ENCODE results near the gene LRP6.

LRP6 gene

GRCh38 chr12:12158858-12159257 is 108.0 kb downstream of the LRP6 start:
- H2BK5ac ChIP-seq (ENCODE audit: low read length), result no peak overlapping the region
- H2BK15ac ChIP-seq (ENCODE audit: low read length), result no peak overlapping the region
- no peak overlapping the region for H3K4ac ChIP-seq (ENCODE audit: low read length)
- no peak overlapping the region for H4K91ac ChIP-seq (ENCODE audit: low read depth, low read length, poor library complexity)
- H3K9ac ChIP-seq (ENCODE audit: low read depth, low read length, poor library complexity), result no peak overlapping the region
- no peaks in the 10 kb centered on the region for H3K27me3 ChIP-seq (ENCODE audit: control insufficient read depth in 3 of 3, insufficient read depth in 3 of 3, low read depth in 1 of 3, low read length in 3 of 3)
- no peaks in the 10 kb centered on the region for H3K79me1 ChIP-seq (ENCODE audit: low read depth, low read length)
- H3K4me2 ChIP-seq (ENCODE audit: insufficient read depth, low read length, poor library complexity, severe bottlenecking), result no peak overlapping the region
- no peak overlapping the region for H2BK120ac ChIP-seq (ENCODE audit: low read depth, low read length)
- H3K4me1 ChIP-seq (ENCODE audit: control insufficient read depth in 2 of 2, insufficient read depth in 1 of 2, low read depth in 1 of 2, low read length in 2 of 2), result no peaks in the 10 kb centered on the region
- no peak overlapping the region for H3K14ac ChIP-seq (ENCODE audit: low read length)
- peaks cover 18 to 100% of the 10 kb centered on the region in 2 donors for H3K36me3 ChIP-seq (replicated peaks in 1 of 2; ENCODE audit: control insufficient read depth in 2 of 2, insufficient read depth in 2 of 2, low read length in 2 of 2)
- no peak for DNase-seq (ENCODE audit: low spot score)
- H2BK12ac ChIP-seq (ENCODE audit: low read length), result no peak overlapping the region
- H3K27ac ChIP-seq (replicated peaks; ENCODE audit: low read length), result no peak overlapping the region
- no peak overlapping the region for H4K8ac ChIP-seq (ENCODE audit: low read depth, low read length)
- H3K9me3 ChIP-seq (replicated peaks in 1 of 2; ENCODE audit: control insufficient read depth in 2 of 2, insufficient read depth in 1 of 2, low read depth in 1 of 2, low read length in 2 of 2), result no peaks in the 10 kb centered on the region
- H3K23ac ChIP-seq (ENCODE audit: low read depth, low read length, poor library complexity), result no peak overlapping the region
- H2AFZ ChIP-seq (ENCODE audit: low read length), result no peak overlapping the region
- no peak overlapping the region for H2AK5ac ChIP-seq (ENCODE audit: low read depth, low read length)
- no CpG with 5 or more reads among the region's 8 CpGs for WGBS, 2 donors (ENCODE audit: extremely low coverage in 2 of 2, insufficient read length in 2 of 2, insufficient replicate concordance in 1 of 2)
- H3K4me3 ChIP-seq (ENCODE audit: low read length in 2 of 2), result no peak overlapping the region
- no peak overlapping the region for H3K18ac ChIP-seq (ENCODE audit: low read length)

- H3K4ac ChIP-seq (ENCODE audit: low read length), result no peak overlapping the region
- no peaks in the 10 kb centered on the region for H3K4me1 ChIP-seq (ENCODE audit: control insufficient read depth in 2 of 2, insufficient read depth in 1 of 2, low read depth in 1 of 2, low read length in 2 of 2)
- H3K9ac ChIP-seq (ENCODE audit: low read depth, low read length, poor library complexity), result no peak overlapping the region
- H3K9me3 ChIP-seq (replicated peaks in 1 of 2; ENCODE audit: control insufficient read depth in 2 of 2, insufficient read depth in 1 of 2, low read depth in 1 of 2, low read length in 2 of 2), result no peaks in the 10 kb centered on the region
- H2BK120ac ChIP-seq (ENCODE audit: low read depth, low read length), result no peak overlapping the region
- no peak overlapping the region for H4K8ac ChIP-seq (ENCODE audit: low read depth, low read length)
- no peak overlapping the region for H2BK5ac ChIP-seq (ENCODE audit: low read length)
- H3K23ac ChIP-seq (ENCODE audit: low read depth, low read length, poor library complexity), result no peak overlapping the region
- no peak overlapping the region for H2AFZ ChIP-seq (ENCODE audit: low read length)
- H3K79me1 ChIP-seq (ENCODE audit: low read depth, low read length), result no peaks in the 10 kb centered on the region
- H3K27me3 ChIP-seq (ENCODE audit: control insufficient read depth in 3 of 3, insufficient read depth in 3 of 3, low read depth in 1 of 3, low read length in 3 of 3), result no peaks in the 10 kb centered on the region
- no peak overlapping the region for H3K18ac ChIP-seq (ENCODE audit: low read length)
- no peak overlapping the region for H2AK5ac ChIP-seq (ENCODE audit: low read depth, low read length)
- DNase-seq (ENCODE audit: low spot score), result no peak
- H3K4me3 ChIP-seq (ENCODE audit: low read length in 2 of 2), result no peak overlapping the region
- H4K91ac ChIP-seq (ENCODE audit: low read depth, low read length, poor library complexity), result no peak overlapping the region
- H3K36me3 ChIP-seq (replicated peaks in 1 of 2; ENCODE audit: control insufficient read depth in 2 of 2, insufficient read depth in 2 of 2, low read length in 2 of 2), result peaks cover 21 to 94% of the 10 kb centered on the region in 2 donors
- no peak overlapping the region for H2BK12ac ChIP-seq (ENCODE audit: low read length)
- no peak overlapping the region for H3K4me2 ChIP-seq (ENCODE audit: insufficient read depth, low read length, poor library complexity, severe bottlenecking)
- no peak overlapping the region for H2BK15ac ChIP-seq (ENCODE audit: low read length)
- no peak overlapping the region for H3K14ac ChIP-seq (ENCODE audit: low read length)
- H3K27ac ChIP-seq (replicated peaks; ENCODE audit: low read length), result no peak overlapping the region
- 100% methylated on average over 1 of the region's 1 CpG for WGBS, 2 donors (ENCODE audit: extremely low coverage in 2 of 2, insufficient read length in 2 of 2, insufficient replicate concordance in 1 of 2)
Observed at GRCh38 chr12:12157424-12157823, 109.4 kb downstream of the LRP6 start.

- peaks cover 18 to 94% of the 10 kb centered on the region in 2 donors for H3K36me3 ChIP-seq (replicated peaks in 1 of 2; ENCODE audit: control insufficient read depth in 2 of 2, insufficient read depth in 2 of 2, low read length in 2 of 2)
- H4K91ac ChIP-seq (ENCODE audit: low read depth, low read length, poor library complexity), result no peak overlapping the region
- no peak overlapping the region for H3K9ac ChIP-seq (ENCODE audit: low read depth, low read length, poor library complexity)
- H2BK15ac ChIP-seq (ENCODE audit: low read length), result no peak overlapping the region
- no peaks in the 10 kb centered on the region for H3K4me1 ChIP-seq (ENCODE audit: control insufficient read depth in 2 of 2, insufficient read depth in 1 of 2, low read depth in 1 of 2, low read length in 2 of 2)
- H3K23ac ChIP-seq (ENCODE audit: low read depth, low read length, poor library complexity), result no peak overlapping the region
- no peaks in the 10 kb centered on the region for H3K79me1 ChIP-seq (ENCODE audit: low read depth, low read length)
- no peak overlapping the region for H2BK12ac ChIP-seq (ENCODE audit: low read length)
- H3K9me3 ChIP-seq (replicated peaks in 1 of 2; ENCODE audit: control insufficient read depth in 2 of 2, insufficient read depth in 1 of 2, low read depth in 1 of 2, low read length in 2 of 2), result no peaks in the 10 kb centered on the region
- H3K27ac ChIP-seq (replicated peaks; ENCODE audit: low read length), result no peak overlapping the region
- H3K18ac ChIP-seq (ENCODE audit: low read length), result no peak overlapping the region
- no peak overlapping the region for H3K4ac ChIP-seq (ENCODE audit: low read length)
- no peak for DNase-seq (ENCODE audit: low spot score)
- H2BK120ac ChIP-seq (ENCODE audit: low read depth, low read length), result no peak overlapping the region
- H3K4me3 ChIP-seq (ENCODE audit: low read length in 2 of 2), result no peak overlapping the region
- no peak overlapping the region for H2AK5ac ChIP-seq (ENCODE audit: low read depth, low read length)
- H2BK5ac ChIP-seq (ENCODE audit: low read length), result no peak overlapping the region
- no peak overlapping the region for H2AFZ ChIP-seq (ENCODE audit: low read length)
- H3K14ac ChIP-seq (ENCODE audit: low read length), result no peak overlapping the region
- H4K8ac ChIP-seq (ENCODE audit: low read depth, low read length), result no peak overlapping the region
- H3K27me3 ChIP-seq (ENCODE audit: control insufficient read depth in 3 of 3, insufficient read depth in 3 of 3, low read depth in 1 of 3, low read length in 3 of 3), result no peaks in the 10 kb centered on the region
- H3K4me2 ChIP-seq (ENCODE audit: insufficient read depth, low read length, poor library complexity, severe bottlenecking), result no peak overlapping the region
- WGBS, 2 donors (ENCODE audit: extremely low coverage in 2 of 2, insufficient read length in 2 of 2, insufficient replicate concordance in 1 of 2), result no CpG with 5 or more reads among the region's 2 CpGs
Observed at GRCh38 chr12:12156828-12157227, 110.0 kb downstream of the LRP6 start.

- Histone ChIP-seq H3K9ac (ENCODE audit: low read depth, low read length, poor library complexity) (no peak overlapping the region), H3K4ac (ENCODE audit: low read length) (no peak overlapping the region), H3K23ac (ENCODE audit: low read depth, low read length, poor library complexity) (no peak overlapping the region), H2BK120ac (ENCODE audit: low read depth, low read length) (no peak overlapping the region), H3K27ac (replicated peaks; ENCODE audit: low read length) (no peak overlapping the region), H3K36me3 (replicated peaks in 1 of 2; ENCODE audit: control insufficient read depth in 2 of 2, insufficient read depth in 2 of 2, low read length in 2 of 2) (peaks cover 18 to 92% of the 10 kb centered on the region in 2 donors), H2AFZ (ENCODE audit: low read length) (no peak overlapping the region), H3K14ac (ENCODE audit: low read length) (no peak overlapping the region), H3K4me1 (ENCODE audit: control insufficient read depth in 2 of 2, insufficient read depth in 1 of 2, low read depth in 1 of 2, low read length in 2 of 2) (no peaks in the 10 kb centered on the region), H3K4me3 (ENCODE audit: low read length in 2 of 2) (no peak overlapping the region), H2AK5ac (ENCODE audit: low read depth, low read length) (no peak overlapping the region), H2BK12ac (ENCODE audit: low read length) (no peak overlapping the region), H2BK5ac (ENCODE audit: low read length) (no peak overlapping the region), H3K18ac (ENCODE audit: low read length) (no peak overlapping the region), H3K79me1 (ENCODE audit: low read depth, low read length) (no peaks in the 10 kb centered on the region), H2BK15ac (ENCODE audit: low read length) (no peak overlapping the region), H4K8ac (ENCODE audit: low read depth, low read length) (no peak overlapping the region), H3K27me3 (ENCODE audit: control insufficient read depth in 3 of 3, insufficient read depth in 3 of 3, low read depth in 1 of 3, low read length in 3 of 3) (no peaks in the 10 kb centered on the region), H3K9me3 (replicated peaks in 1 of 2; ENCODE audit: control insufficient read depth in 2 of 2, insufficient read depth in 1 of 2, low read depth in 1 of 2, low read length in 2 of 2) (no peaks in the 10 kb centered on the region), H4K91ac (ENCODE audit: low read depth, low read length, poor library complexity) (no peak overlapping the region), H3K4me2 (ENCODE audit: insufficient read depth, low read length, poor library complexity, severe bottlenecking) (no peak overlapping the region)
- WGBS, 2 donors (ENCODE audit: extremely low coverage in 2 of 2, insufficient read length in 2 of 2, insufficient replicate concordance in 1 of 2), result no CpG with 5 or more reads among the region's 6 CpGs
- DNase-seq (ENCODE audit: low spot score), result no peak
Observed at GRCh38 chr12:12156116-12156515, 110.7 kb downstream of the LRP6 start.

All from neuronal stem cell (in vitro differentiated cells).